Gastroesophageal sphincter (tissue), 3 donors: ENCODE data around the gene MED28.

Source experiments
- POLR2AphosphoS5 ChIP-seq: sonication (generic); formaldehyde crosslinking; IDR thresholded peaks from one replicate; pipeline ENCODE4 v1.6.1; 2017; ENCODE audit warnings: antibody characterized with exemption
- TF ChIP-seq, protein P1 (sequence below), 4 experiments: fragments of 200-600 bp in 2 of 4; fragments of 450-650 bp in 2 of 4; sonication (generic) in 1 of 4; IDR thresholded peaks; one replicate each; pipeline ENCODE4 v1.5.1; 2017 to 2019; ENCODE audit warnings: antibody characterized with exemption in 4 of 4, mild to moderate bottlenecking in 2 of 4, moderate library complexity in 2 of 4

DNA sequence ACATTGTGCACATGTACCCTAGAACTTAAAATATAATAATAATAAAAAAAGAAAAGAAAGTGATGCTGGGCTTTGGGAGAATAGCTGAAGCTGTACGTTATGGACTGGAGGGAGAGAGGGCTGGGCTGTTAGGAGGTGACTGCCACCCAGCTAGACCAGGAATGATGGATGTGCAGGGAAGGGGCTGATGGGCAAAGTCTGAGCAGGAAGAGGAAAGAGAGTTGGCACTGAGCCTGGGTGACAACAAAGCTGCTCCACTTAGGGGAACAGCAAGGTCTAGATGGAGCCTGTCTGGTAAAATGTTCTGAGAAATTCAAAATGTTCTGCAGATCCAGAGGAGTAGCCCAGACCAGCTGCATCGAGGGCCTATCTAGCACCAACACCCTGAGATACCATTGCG lies 32.3 kb downstream of the MED28 start:
- TF ChIP-seq, protein P1, sequence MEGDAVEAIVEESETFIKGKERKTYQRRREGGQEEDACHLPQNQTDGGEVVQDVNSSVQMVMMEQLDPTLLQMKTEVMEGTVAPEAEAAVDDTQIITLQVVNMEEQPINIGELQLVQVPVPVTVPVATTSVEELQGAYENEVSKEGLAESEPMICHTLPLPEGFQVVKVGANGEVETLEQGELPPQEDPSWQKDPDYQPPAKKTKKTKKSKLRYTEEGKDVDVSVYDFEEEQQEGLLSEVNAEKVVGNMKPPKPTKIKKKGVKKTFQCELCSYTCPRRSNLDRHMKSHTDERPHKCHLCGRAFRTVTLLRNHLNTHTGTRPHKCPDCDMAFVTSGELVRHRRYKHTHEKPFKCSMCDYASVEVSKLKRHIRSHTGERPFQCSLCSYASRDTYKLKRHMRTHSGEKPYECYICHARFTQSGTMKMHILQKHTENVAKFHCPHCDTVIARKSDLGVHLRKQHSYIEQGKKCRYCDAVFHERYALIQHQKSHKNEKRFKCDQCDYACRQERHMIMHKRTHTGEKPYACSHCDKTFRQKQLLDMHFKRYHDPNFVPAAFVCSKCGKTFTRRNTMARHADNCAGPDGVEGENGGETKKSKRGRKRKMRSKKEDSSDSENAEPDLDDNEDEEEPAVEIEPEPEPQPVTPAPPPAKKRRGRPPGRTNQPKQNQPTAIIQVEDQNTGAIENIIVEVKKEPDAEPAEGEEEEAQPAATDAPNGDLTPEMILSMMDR (IDR thresholded peaks at IDR 0.05): no peak
- TF ChIP-seq POLR2AphosphoS5: no peak
